HG03103 (cell line): ENCODE results near the gene WRAP73.
"Not testable (repeated sequence)": the region's sequence is repeated elsewhere in the genome, so short reads cannot be mapped to it uniquely, and the experiment has no call there.

Experiments
- ATAC-seq: cut with Tn5 transposase; IDR thresholded peaks from one replicate; pipeline ENCODE4 v1.9.1; 2021; ENCODE audit warnings: low read depth; ENCODE audit not compliant: unreplicated experiment

The WRAP73 gene

DNA sequence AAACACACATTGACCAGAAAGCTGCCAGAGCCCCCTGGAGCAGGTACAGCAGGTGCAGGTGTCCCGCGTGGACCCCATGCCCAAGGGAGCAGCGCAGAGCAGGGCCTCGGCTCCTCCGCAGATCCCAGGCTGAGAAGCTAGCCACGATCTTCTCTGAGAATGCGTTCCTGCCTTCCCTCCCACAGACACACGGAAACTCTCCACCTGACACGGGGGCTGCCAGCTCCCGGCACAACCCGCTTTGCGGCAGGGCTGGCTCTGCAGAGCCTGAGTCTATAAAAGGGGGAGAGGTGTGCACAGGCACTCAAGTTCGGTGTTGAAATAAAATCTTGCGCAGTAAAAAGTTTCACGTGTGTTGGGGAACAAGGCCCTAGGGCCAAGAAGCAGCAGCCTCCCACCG is 48.2 kb downstream of the WRAP73 start:
- no peak for ATAC-seq

DNA sequence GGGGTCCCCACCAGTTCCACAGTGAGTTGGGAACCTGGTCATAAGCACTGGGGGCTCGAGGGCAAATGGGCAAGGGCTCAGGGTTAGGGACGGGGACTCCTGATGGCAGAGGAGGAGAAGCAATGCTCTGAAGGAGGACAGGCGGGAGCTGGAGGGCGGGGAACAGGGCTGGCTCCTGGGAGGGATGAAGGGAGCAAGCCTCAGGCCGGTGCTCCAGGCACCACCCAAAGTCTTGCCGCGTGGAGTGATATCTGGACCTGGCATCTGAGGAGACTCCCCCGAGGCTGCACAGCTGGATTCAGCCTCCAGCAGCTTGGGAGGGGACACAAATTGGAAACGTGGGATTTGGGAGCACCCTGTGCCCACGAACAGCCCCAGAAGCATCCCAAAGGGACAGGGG is 49.5 kb downstream of the WRAP73 start:
- no peak for ATAC-seq

DNA sequence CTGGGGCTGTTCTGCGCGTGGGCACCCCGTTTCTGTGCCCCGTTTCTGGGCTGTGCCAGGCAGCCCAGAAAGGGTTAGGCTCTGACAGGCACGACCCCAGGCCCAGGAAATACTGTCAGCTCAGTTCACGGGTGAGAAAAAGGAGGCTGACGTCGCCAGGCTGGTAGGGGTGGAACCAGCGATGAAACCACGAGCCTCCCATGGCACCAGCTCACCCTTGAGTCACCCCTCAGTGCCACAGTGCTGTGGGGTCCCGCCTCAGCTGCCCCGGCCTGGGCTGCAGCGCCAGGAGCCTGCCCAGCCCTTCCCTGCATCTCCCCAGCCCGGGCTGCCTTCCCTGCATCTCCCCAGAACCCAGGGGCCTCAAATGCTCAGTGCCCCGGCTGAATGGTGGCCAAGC is 50.1 kb downstream of the WRAP73 start:
- ATAC-seq = no peak

DNA sequence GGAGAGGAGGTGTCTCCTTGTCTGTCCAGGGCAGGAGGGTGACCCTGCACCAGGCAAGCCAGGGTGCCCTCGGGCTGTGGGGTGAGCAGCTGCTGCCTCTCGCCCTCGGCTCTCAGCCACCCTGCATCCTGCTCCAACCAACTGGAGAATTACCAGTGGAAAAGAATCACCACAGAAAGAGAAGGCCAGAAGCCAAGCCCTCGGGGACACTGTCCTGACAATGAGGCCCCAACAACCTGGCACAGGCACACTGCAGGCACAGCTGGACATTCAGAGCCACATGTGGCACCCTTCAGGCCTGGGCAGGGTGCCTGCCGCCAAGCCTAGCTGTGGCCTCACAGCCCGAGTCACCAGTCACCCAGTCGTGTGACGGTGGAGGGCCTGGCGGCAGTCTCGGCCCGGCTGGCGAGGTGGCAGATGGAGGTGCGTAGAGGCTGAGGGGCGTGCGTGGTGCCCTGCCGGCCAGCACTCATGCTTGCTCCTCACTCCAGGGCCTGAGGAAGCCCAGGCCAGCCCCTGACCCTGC is 50.6 kb downstream of the WRAP73 start:
- no peak for ATAC-seq

DNA sequence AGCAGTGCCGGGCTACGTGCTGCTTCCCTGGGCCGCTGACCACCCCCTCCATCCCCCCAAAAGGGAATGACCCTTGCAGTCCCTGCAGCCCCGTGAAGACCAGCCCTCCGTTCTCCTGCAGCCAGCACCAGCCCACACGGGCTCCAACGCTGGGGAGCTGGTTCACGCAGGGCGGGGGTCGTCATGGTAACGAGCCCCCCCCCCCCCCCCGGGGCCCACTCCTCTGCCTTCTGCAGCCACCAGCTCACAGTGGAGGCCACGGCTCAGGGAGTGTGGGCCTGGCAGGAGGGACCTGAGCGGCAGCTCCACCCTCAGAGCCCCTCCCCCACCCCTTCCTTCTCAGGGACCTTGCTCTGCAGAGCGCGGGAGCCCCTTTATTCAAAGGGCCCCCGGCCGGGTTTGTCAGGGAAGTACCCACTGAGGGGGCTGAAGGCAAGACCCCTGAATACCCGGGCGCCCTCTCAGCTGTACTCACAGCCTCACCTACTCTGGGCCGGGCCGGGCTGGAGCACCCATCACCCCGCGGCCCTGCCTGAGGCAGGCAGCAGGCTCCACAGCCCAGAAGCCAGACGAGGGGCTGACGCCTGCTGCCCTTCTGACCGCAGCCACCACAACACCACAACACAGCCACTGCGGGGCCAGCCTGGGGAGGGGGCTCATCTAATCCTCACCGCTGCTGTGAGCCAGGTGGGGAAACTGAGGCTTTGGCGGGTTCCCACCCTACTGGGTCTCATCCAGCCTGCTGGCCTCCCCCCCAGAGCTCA is 51.2 kb downstream of the WRAP73 start:
- no peak for ATAC-seq

DNA sequence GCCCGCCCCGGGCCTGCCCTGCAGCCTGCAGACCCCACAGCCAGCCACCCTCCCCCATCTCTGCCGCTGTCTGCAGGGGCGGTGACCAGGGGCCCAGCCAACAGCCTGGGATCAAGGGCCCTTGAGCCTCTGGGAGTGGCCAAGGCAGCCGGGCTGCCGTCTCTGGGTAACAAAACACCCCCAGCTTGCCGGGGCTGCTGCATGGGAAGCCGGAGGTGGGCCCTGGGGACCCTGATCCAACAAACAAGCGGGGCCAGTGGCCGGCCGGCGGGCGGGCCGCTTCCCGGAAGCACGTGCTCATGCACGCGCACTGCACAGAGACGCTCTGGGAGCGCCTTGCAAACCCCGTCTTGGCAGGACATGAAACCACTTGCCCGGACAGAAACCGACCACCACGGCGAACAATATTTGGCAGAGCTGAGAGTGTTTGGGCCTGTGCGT is 51.8 kb downstream of the WRAP73 start:
- ATAC-seq = no peak

DNA sequence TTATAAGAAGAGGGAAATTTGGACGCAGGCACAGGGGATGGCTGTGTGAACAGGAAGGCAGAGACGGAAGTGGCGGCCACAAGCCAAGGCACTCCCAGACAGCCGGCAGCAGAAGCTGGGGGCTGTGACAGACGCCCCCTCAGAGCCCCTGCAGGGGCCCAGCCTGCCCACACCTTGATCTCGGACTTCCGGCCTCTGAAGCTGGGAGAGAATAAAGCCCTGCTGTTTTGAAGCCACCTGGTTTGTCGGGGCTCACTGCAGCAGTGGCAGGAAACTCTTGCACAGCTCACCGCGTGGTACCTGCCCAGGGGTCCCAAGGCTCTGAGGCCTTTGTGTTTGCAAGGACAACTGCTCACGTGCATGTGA is 52.3 kb downstream of the WRAP73 start:
- ATAC-seq = no peak

DNA sequence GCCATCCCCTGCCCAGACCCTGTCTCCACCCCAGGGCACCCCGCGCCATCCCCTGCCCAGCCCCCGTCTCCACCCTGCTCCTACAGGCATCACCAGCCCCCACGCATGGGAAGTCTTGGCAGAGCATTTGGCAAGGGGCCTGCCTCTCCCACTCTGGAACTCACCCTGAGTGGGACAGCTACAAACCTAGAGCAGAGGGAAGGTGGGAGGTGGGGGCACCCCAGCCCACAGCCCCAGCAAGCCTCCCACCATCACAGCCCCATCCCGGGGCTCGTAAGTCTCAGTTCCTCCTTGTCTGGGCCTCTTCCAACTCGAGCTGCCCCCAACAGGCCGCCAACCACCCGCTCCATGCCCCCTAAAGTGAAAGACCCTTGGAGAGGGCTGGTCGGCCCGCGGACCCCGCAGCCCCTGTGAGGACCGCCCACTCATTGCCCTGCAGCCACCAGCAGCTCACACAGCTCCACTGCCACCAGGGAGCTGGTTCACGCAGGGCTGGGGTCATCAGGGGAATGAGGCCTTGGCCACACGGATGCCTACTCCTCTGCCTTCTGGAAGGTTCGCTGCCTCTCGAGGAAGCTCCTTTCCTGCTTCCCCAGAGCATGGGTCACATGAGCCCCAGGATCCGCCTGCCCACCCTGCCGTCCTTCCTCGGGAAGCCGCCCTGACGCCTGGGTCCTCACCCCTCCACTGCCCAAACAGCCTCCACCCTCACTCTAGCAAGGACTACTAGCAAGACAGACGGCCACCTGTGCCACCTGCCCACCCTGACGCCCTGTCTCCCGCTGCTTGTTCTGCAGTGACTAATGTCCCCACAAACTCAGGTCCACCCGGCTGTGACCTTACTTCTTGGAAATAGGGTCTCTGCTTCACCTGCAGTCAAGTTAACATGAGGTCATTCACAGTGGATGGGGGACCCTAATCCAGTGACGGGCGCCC is 53.0 kb downstream of the WRAP73 start:
- no peak for ATAC-seq

DNA sequence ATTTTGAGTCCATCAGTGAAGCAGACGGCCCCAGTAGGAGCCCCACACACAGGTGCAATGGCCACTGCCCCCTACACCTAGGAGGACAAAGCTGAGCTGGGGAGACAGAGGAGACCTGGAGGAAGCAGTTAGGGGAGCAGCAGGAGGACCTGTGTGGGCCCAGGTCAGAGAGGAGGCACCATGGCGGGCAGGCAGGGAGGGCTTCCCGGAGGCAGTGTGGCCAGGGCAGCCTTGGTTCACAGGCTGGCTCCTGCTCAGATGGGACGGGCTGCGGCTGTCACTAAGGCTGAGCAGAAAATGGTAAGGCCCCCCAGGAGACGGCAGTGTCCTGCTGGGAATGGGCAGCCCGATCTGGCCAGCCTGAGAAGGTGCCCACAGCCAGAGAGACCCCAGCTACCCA is 54.0 kb downstream of the WRAP73 start:
- no peak for ATAC-seq

DNA sequence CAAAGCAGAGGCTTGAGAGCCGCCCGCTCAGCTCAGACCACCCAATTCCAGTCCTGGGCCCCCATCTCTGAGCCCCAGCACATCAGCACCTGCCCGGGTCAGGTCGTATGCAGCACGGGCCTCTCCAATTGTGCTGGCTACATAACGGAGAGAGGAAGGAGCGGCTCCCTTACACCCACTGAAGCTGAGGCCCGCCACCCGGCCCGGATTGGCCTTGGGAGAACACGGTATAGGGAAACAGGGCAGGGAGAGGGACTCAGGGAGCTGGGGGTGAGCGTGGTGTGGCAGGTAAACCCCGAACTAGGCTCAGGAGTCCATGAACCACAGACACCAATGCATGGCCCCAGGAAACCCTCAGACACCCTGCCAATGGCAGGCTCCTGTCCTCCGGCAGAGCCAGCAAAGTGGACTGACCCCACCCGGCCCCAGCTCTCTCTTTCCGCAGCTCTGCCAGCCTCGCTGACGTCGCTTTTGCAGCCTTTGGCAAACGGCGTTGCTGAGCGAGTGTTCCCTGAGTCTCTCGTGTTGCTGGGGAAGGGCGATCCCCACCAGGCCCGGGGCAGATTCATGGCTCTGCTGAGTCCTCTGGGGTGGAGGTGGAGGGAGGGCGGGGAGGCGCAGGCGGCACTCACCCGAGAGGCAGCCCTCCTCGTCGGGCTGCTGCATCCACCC is 55.1 kb downstream of the WRAP73 start:
- ATAC-seq = no peak

DNA sequence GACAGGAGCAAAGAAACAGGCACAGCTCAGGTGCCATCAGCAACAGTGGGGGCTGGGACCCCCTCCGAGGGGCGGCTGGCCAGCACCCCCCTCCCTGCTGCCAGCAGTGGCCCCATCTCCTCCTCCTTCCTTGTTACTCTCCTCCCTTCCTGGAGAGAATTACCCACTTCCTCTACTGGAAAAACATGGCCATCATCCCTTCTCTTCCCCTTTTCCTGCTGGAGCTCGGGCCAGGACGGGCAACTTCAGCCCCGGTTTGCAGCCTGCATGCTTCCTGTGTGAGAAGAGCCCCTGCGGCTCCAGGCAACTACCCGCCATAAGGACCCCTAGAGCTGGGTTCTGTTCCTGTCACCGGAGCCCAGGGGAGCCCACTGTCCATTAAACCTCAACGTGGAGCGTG is 56.2 kb downstream of the WRAP73 start:
- no peak for ATAC-seq

DNA sequence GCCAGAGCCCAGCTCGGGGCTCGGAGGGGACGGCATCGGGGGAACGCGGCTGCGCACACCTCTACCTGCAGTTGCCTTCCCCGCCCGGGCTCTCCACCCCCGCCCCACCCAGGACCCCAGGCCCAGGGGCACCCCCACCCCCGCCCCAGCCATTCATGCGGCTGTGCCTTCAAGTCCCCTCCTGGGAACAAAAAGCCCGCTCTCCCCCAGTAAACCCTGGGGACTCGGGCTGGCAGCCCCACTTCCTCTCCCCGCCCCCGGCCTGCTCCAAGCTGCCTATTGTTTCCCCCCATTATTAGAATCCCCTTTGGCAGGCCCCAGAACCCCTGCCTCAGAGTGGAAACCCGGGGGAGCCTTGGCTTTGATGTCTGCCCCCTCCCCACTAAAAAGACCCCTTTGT is 56.6 kb downstream of the WRAP73 start:
- no peak for ATAC-seq

DNA sequence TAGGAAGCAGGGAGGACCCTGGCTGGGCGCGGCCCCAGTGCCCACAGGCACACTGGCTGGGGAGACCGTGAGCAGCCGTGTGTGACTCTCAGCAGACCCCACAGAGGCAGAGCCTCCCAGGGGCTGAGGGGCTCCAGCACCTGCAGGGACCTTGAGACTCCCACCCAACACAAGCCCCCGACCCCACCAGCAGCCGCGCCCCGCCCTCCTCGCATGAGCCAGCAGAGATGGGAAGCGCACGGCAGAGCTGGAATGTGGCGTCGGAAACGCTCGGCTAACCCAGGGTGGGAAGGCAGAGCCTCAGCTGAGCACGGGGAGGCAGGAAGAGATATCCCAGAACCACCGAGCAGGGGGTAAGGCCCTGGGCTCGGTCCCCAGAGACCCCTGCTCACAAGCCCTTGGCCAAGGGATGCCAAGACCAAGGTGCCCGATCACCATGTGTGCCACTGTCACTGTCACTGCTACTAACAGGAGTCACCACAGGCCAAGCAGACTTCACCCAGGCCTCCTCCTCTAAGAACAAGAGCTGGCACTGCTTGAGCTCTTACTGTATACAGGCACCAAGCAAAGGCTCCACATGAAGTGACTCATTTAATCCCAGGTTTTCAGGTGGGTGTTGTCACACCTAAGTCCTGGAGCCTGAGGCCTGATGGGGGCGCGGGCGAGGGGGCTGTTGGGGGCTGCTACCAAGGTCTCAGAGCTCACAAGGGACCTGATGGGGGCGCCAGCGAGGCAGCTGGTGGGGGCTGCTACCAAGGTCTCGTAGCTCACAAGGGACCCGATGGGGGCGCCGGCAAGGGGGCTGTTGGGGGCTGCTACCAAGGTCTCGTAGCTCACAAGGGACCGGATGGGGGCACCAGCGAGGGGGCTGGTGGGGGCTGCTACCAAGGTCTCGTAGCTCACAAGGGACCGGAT is 58.7 kb downstream of the WRAP73 start:
- ATAC-seq = no peak

DNA sequence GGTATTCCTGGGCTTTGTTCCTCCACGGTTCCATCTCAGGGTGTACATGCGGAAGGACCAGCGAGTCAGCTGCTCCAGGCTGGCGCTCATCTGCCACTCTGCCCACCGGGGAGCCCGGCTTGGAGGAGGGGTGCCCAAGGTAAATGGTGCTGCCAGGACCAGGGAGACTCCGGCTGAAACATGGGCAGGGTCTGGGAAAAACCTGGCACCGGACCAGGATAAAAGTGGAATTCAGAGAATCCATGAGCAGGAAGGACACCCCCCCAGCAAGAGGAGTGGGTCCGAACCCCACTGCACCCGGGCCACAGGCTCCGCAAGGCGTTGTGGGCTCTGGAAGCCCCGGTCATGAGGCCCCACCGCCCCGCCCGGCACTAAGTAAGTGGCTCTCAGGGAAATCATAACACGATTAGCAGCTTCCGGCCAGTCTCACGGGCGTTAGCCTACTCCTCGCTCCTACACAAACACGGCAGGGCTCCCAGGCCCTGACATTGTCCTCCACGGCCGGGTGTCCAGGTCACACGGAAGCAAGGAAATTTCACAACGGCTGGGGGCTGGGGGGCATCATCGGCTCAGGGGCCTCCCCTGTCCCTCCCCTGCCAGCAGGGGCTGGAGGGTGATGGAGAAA is 59.7 kb downstream of the WRAP73 start:
- ATAC-seq = no peak

DNA sequence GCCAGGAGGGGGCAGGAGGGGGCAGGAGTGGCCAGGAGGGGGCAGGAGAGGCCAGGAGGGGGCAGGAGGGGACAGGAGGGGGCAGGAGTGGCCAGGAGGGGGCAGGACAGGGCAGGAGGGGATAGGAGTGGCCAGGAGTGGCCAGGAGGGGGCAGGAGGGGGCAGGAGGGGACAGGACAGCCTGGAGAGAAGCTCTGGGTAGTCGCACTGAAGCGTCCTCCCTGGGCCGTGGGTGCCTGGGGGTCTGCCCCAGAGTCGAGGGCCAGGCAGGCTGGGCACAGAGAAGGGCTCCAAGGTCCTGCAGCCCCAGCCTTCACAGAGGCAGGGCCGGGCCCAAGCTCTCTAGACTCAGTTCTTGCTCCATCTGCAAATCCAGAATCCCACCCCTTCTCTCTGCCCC is 61.5 kb downstream of the WRAP73 start:
- ATAC-seq = no peak

DNA sequence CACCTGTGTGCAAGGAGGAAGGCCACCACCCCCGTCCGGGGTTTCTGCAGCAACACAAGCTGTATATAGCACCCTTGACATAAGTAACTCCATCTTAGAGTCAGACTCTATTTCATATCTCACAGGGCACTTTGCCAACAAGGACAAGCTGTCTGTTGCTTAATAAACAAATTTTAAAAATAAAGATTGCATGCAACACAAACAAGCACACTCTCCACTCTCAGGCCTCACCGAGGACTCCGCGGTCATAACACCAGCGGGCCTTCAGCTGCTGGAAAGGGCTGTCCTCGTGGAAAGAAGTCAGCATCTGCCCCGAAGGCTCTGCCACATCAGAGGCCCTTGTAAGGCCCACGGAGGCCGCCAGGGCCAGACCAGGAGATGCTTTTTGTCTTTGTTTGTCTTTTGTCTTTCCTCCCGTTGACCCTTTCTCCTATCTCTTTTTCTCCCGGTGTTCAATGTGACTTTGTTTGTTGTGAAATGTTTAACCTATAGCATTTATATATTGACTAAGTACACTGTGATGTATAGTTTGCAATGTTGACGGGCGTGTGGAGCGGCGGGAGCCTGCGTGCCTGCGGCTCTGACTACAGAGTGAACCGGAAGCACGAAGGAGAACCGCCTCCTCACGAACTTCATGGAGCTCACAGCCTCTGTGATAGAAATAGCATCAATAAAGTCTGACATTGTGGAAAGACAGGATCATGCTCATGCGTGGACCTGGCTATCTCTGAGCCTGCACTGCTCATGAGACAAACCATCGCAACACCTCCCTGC is 62.7 kb downstream of the WRAP73 start:
- no peak for ATAC-seq

DNA sequence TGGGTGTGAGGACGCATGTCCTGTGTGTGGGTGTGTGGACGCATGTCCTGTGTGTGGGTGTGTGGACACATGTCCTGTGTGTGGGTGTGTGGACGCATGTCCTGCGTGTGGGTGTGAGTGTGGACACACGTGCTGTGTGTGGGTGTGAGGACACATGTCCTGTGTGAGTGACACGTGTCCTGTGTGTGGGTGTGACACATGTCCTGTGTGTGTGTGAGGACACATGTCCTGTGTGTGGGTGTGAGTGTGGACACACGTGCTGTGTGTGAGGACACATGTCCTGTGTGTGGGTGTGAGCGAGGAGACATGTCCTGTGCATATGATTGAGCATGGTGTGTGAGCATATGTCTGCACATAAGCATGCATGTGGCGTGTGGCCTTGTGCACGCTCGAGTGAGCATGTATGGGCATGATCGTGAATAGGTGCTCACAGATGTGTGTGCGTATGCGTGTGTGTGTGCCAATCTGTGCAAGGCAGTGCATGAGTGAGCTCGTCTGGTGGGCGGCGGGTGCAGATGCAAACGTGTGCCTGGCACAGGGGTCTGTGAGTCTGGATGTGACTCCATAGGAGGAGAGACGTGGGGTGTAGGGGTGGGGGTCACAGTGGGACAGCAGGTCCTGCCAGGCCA is 63.8 kb downstream of the WRAP73 start:
- ATAC-seq = no peak

DNA sequence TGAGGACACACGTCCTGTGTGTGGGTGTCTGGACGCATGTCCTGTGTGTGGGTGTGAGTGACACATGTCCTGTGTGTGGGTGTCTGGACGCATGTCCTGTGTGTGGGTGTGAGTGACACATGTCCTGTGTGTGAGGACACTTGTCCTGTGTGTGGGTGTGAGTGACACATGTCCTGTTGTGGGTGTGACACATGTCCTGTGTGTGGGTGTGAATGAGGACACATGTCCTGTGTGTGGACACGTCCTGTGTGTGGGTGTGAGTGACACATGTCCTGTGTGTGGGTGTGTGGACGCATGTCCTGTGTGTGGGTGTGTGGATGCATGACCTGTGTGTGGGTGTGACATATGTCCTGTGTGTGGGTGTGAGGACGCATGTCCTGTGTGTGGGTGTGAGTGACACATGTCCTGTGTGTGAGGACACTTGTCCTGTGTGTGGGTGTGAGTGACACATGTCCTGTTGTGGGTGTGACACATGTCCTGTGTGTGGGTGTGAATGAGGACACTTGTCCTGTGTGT is 64.5 kb downstream of the WRAP73 start:
- ATAC-seq = not testable (repeated sequence)
